ENCODE results near the gene FAAP100. TPM values are rescaled to one million over a fixed set of nuclear protein-coding genes. Genes with fewer than 3 reads are reported as not detected.

The FAAP100 gene
- total RNA-seq, 1 experiment from 2014 or later: 39.4 TPM

DNA sequence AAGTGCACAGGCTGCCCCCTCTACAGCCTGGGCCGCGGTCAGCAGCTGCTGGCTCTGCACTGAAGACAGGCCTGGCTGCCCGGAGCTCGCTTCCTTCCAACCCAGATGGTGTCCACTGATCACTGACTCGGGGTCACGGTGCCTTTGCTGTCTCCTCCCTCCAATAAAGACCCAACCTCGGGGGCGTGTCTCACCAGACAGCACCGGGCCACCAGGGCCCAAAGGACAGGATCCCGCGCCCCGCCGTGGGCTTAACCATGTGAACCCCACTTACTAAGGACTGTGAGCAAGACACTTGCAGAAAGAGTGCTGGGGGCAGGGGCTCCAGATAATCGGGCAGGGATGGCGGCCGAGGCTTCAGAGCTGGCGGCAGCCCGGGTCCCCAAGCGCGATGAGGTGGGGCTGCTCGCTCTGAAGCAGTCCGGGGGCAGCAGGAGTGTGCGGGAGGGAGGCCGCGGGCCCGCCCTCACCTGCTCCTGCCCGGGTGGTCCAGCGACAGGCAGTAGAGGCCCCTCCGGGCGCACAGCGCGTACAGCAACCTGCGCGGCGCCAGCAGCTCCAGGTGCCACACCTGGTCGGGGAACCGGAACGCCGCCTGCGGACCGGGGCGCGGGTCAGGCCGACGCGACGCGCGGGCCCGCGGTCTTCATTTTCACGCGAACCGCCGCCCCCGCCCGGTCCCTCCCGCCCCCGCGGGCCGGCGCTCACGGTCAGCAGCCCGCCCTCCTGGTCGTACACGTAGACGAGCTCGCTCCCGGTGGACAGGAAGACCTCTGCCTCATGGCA, 502 bp downstream of the FAAP100 start:
- H3K27me3 Mint-ChIP-seq (ENCODE audit: unreplicated experiment): no peaks in the 10 kb centered on the region
- intact Hi-C loops (cut with micrococcal nuclease; ENCODE audit: unreplicated experiment): loop anchor here (2.0 kb wide), 1 partner anchor 49 kb away; no protein-coding TSS in a partner anchor
- CTCF ChIA-PET: interaction anchor here (0.6 to 1.8 kb wide), 3 partner anchors 14 to 191 kb away, joined by 3 to 10 read pairs (median 3); no protein-coding TSS in a partner anchor
- TF ChIP-seq, protein P1, sequence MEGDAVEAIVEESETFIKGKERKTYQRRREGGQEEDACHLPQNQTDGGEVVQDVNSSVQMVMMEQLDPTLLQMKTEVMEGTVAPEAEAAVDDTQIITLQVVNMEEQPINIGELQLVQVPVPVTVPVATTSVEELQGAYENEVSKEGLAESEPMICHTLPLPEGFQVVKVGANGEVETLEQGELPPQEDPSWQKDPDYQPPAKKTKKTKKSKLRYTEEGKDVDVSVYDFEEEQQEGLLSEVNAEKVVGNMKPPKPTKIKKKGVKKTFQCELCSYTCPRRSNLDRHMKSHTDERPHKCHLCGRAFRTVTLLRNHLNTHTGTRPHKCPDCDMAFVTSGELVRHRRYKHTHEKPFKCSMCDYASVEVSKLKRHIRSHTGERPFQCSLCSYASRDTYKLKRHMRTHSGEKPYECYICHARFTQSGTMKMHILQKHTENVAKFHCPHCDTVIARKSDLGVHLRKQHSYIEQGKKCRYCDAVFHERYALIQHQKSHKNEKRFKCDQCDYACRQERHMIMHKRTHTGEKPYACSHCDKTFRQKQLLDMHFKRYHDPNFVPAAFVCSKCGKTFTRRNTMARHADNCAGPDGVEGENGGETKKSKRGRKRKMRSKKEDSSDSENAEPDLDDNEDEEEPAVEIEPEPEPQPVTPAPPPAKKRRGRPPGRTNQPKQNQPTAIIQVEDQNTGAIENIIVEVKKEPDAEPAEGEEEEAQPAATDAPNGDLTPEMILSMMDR (IDR thresholded peaks at IDR 0.05; ENCODE audit: unreplicated experiment): no peak
- H3K4me3 Mint-ChIP-seq (ENCODE audit: low read depth, unreplicated experiment): peak overlapping the region; percentile 92
- H3K9me3 Mint-ChIP-seq (ENCODE audit: low read depth, unreplicated experiment): no peaks in the 10 kb centered on the region
- no TSS peak for BruUV-seq (replicated peaks)
- peaks cover 12% of the 10 kb centered on the region for H3K4me1 Mint-ChIP-seq (ENCODE audit: low read depth, unreplicated experiment)
- DNase-seq: peak; percentile 32
- peak overlapping the region; percentile 85 for H3K27ac Mint-ChIP-seq (ENCODE audit: unreplicated experiment)
- peaks cover 94% of the 10 kb centered on the region for H3K36me3 Mint-ChIP-seq (ENCODE audit: insufficient read depth, unreplicated experiment)

DNA sequence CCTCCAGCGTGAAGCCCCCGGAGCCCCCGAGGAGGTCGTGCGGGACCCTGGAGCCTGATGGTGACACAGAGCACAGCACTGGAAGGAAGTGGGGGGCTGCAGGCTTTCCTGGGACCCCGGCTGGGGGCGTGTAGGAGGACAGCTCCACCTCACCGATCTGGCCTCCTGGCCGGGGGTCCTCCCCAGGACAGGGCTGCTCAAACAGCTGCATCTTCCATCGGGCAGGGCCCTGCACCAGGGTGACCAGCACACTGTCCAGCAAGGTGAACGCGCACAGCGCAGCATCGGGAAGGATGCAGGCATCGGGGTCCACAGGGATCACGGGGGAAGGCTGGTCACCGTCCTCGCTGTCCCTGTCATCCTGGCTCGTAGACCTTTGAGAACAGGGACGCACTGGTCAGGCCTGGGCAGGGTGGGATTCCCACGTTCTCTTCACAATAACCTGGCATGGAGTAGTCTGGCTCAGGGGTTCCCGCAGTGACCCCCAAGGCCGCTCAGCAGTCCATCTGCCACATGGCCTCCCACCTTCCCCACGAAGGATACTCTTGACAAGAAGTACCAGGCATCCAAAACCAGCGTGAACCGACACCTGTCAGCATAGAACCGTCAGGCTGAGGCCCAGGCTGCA, 1.2 kb downstream of the FAAP100 start:
- TF ChIP-seq, protein P1 (IDR thresholded peaks at IDR 0.05; ENCODE audit: unreplicated experiment): no peak
- H3K4me1 Mint-ChIP-seq (ENCODE audit: low read depth, unreplicated experiment): peaks cover 12% of the 10 kb centered on the region
- peak overlapping the region; percentile 85 for H3K27ac Mint-ChIP-seq (ENCODE audit: unreplicated experiment)
- no peaks in the 10 kb centered on the region for H3K9me3 Mint-ChIP-seq (ENCODE audit: low read depth, unreplicated experiment)
- BruUV-seq (replicated peaks): TSS peak; percentile 25
- H3K4me3 Mint-ChIP-seq (ENCODE audit: low read depth, unreplicated experiment): peak overlapping the region; percentile 92
- peaks cover 94% of the 10 kb centered on the region for H3K36me3 Mint-ChIP-seq (ENCODE audit: insufficient read depth, unreplicated experiment)
- DNase-seq: no peak
- CTCF ChIA-PET: interaction anchor here (1.8 kb wide), 1 partner anchor 15 kb away, joined by 10 read pairs; no protein-coding TSS in a partner anchor
- intact Hi-C loops (cut with micrococcal nuclease; ENCODE audit: unreplicated experiment): no loop called here
- H3K27me3 Mint-ChIP-seq (ENCODE audit: unreplicated experiment): no peaks in the 10 kb centered on the region

DNA sequence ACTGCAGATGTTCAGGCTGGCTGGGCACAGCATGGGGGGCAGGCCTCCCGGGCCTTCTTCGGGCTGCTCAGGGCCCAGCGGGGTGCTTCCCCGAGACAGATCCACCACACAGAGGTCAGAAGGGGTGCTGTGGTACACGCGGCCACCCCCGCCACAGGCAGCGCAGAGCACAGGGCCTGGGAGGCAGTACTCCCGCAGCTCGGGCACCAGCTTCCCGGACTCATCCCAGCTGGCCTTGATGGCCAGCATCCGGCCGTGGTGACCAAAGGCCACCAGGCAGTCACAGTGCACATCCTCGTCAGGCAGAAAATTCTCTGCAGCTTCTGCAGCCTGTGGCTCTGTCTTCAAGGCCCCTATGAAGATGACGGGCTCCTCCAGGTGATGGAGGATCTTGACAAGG, 1.9 kb downstream of the FAAP100 start:
- no peak for DNase-seq
- TF ChIP-seq, protein P1 (IDR thresholded peaks at IDR 0.05; ENCODE audit: unreplicated experiment): no peak
- CTCF ChIA-PET: no interaction called here
- no peaks in the 10 kb centered on the region for H3K27me3 Mint-ChIP-seq (ENCODE audit: unreplicated experiment)
- BruUV-seq (replicated peaks): no TSS peak
- H3K9me3 Mint-ChIP-seq (ENCODE audit: low read depth, unreplicated experiment): no peaks in the 10 kb centered on the region
- H3K4me3 Mint-ChIP-seq (ENCODE audit: low read depth, unreplicated experiment): peak overlapping the region; percentile 92
- intact Hi-C loops (cut with micrococcal nuclease; ENCODE audit: unreplicated experiment): no loop called here
- peaks cover 12% of the 10 kb centered on the region for H3K4me1 Mint-ChIP-seq (ENCODE audit: low read depth, unreplicated experiment)
- no peak overlapping the region for H3K27ac Mint-ChIP-seq (ENCODE audit: unreplicated experiment)
- peaks cover 89% of the 10 kb centered on the region for H3K36me3 Mint-ChIP-seq (ENCODE audit: insufficient read depth, unreplicated experiment)

DNA sequence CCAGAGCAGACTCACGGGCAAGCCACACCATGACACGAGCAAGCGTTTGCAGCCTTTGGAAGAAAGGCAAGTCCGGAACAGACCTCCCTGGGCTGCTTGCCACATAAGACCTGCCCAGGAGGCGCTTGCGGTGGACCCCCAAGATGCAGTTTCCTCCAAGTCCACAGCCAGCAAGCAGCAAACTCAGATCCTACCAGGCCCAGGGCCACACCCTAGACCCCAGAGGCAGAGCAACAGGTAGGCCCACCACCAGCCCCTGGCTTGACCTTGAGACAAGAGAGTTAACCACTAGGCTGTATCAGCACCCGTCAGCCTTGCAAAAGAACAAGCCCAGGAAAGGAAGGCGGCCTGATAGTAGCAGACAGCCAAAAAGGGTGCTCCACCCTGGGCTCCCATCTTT, 2.3 kb downstream of the FAAP100 start:
- Mint-ChIP-seq H3K9me3 (ENCODE audit: low read depth, unreplicated experiment) (no peaks in the 10 kb centered on the region), H3K27me3 (ENCODE audit: unreplicated experiment) (no peaks in the 10 kb centered on the region), H3K4me3 (ENCODE audit: low read depth, unreplicated experiment) (peak overlapping the region; percentile 92), H3K27ac (ENCODE audit: unreplicated experiment) (no peak overlapping the region), H3K4me1 (ENCODE audit: low read depth, unreplicated experiment) (peaks cover 12% of the 10 kb centered on the region), H3K36me3 (ENCODE audit: insufficient read depth, unreplicated experiment) (peaks cover 90% of the 10 kb centered on the region)
- BruUV-seq (replicated peaks): no TSS peak
- DNase-seq: no peak
- TF ChIP-seq, protein P1 (IDR thresholded peaks at IDR 0.05; ENCODE audit: unreplicated experiment): no peak
- intact Hi-C loops (cut with micrococcal nuclease; ENCODE audit: unreplicated experiment): no loop called here
- CTCF ChIA-PET: no interaction called here
